AG09319 (cell line): ENCODE data around the gene CCDC186.

Source experiments
- DNase-seq: peaks from one replicate; pipeline ENCODE4 v3.0.0-alpha.2; 2010; ENCODE audit warnings: low read depth; ENCODE audit errors: extremely low read depth
- CTCF ChIP-seq: IDR thresholded peaks from 2 replicates; pipeline ENCODE4 v1.5.1; 2011; ENCODE audit warnings: low read depth, mild to moderate bottlenecking, inconsistent platforms, low read length, moderate library complexity

The CCDC186 gene

GRCh38 chr10:114188001-114188400, 14.0 kb upstream of the CCDC186 start:
- no peak for DNase-seq
- no peak for TF ChIP-seq CTCF

GRCh38 chr10:114184276-114184675, 10.3 kb upstream of the CCDC186 start:
- no peak for TF ChIP-seq CTCF
- no peak for DNase-seq

- no peak for DNase-seq
- TF ChIP-seq CTCF: no peak
Observed at GRCh38 chr10:114183563-114183962, 9.6 kb upstream of the CCDC186 start.

GRCh38 chr10:114181971-114182370, 8.0 kb upstream of the CCDC186 start:
- TF ChIP-seq CTCF: no peak
- DNase-seq: no peak

- DNase-seq: no peak
- TF ChIP-seq CTCF: no peak
Observed at GRCh38 chr10:114180937-114181336, 6.9 kb upstream of the CCDC186 start.

- no peak for TF ChIP-seq CTCF
- DNase-seq: no peak
Observed at GRCh38 chr10:114179747-114180146, 5.7 kb upstream of the CCDC186 start.

- no peak for TF ChIP-seq CTCF
- no peak for DNase-seq
Observed at GRCh38 chr10:114179148-114179547, 5.1 kb upstream of the CCDC186 start, which contains the start of gene TDRD1. Gene TDRD1, plus strand, starts transcription at chr10:114179353. Its CDS starts 8,479 bp downstream, at chr10:114187832.
